GM12874 (cell line): ENCODE data around the gene SSTR4.

Source experiments
- CTCF ChIP-seq: IDR thresholded peaks from 2 replicates; pipeline ENCODE4 v1.5.1; 2011; ENCODE audit warnings: low read depth, mild to moderate bottlenecking, control low read depth, low read length, moderate library complexity; ENCODE audit not compliant: insufficient read depth

Gene SSTR4

GRCh38 chr20:23052904-23053303 is 17.8 kb downstream of the SSTR4 start:
- TF ChIP-seq CTCF: no peak

GRCh38 chr20:23058240-23058639 is 23.1 kb downstream of the SSTR4 start:
- TF ChIP-seq CTCF: no peak

GRCh38 chr20:23059001-23059400 is 23.9 kb downstream of the SSTR4 start:
- no peak for TF ChIP-seq CTCF

- TF ChIP-seq CTCF: no peak
Measured at GRCh38 chr20:23059846-23060245, 24.7 kb downstream of the SSTR4 start.

GRCh38 chr20:23060629-23061028 is 25.5 kb downstream of the SSTR4 start:
- no peak for TF ChIP-seq CTCF

GRCh38 chr20:23061262-23061661 is 26.1 kb downstream of the SSTR4 start:
- no peak for TF ChIP-seq CTCF

- no peak for TF ChIP-seq CTCF
Measured at GRCh38 chr20:23061734-23062561, 26.8 kb downstream of the SSTR4 start.
